Dermis microvascular lymphatic vessel endothelial cell (primary cell): ENCODE data around the gene EXOSC5. TPM values are rescaled to one million over a fixed set of nuclear protein-coding genes. Genes with fewer than 3 reads are reported as not detected.
A peak's percentile ranks its signal among the peaks of the same experiment; 100 is the strongest.
"Not testable (repeated sequence)": the region's sequence is repeated elsewhere in the genome, so short reads cannot be mapped to it uniquely, and the experiment has no call there.

Experiments used
- DNase-seq, 2 donors: peaks; one replicate each; pipeline versions ENCODE4 v3.0.0 to v3.0.0-alpha.2; 2010; ENCODE audit warnings: low read depth in 2 of 2
- total RNA-seq: library from RNA; depleted of rRNA; stranded (reverse); fragments of >200 nt; gene quantifications from 2 replicates; pipeline ENCODE4 v1.2.1, GENCODE V29; 2014

EXOSC5 gene
- total RNA-seq = 13.8 and 15.7 TPM in 2 replicates

- peak; percentile 100 for DNase-seq
Observed at GRCh38 chr19:41397086-41398049, at the start of gene EXOSC5, which contains the start of gene BCKDHA. Gene EXOSC5, minus strand, starts transcription at chr19:41397359. Its CDS starts 31 bp downstream, at chr19:41397328. Gene BCKDHA, plus strand, starts transcription at chr19:41397818. Its CDS starts 10 bp downstream, at chr19:41397828.

- DNase-seq = no peak
Observed at GRCh38 chr19:41445575-41445974, 48.4 kb upstream of the EXOSC5 start.

GRCh38 chr19:41443813-41444455 lies 46.8 kb upstream of the EXOSC5 start:
- no peak for DNase-seq

GRCh38 chr19:41442473-41443355 lies 45.6 kb upstream of the EXOSC5 start, which contains the start of gene ERICH4:
Gene ERICH4, plus strand, starts transcription at chr19:41443156. Its CDS starts 14 bp downstream, at chr19:41443170.
- no peak for DNase-seq

DNA sequence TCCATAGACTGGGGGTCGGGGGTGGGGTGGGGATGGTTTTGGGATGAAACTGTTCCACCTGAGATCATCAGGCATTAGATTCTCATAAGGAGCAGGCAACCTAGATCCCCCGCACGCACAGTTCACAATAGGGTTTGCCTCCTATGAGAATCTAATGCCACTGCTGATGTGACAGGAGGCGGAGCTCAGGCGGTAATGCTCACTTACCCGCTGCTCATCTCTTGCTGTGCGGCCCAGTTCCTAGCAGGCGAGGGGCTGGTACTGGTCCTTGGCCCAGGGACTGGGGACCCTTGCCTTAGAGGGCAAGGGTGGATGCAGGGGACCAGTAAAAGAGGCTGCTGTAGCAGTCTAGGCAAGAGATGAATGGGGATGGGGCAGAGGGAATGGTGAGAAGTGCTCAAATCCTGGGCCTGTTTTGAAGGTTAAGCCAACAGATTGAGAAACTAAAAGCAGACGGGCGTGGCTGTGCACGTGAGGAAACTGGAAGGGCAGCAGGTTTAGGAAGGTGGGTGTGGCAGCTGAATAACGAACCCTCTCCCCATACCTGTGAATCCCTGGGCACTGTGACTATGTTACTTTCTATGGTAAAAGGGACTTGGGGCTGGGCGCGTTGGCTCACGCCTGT lies 44.3 kb upstream of the EXOSC5 start:
- no peak for DNase-seq

- peak; percentile 93 to 98 for DNase-seq
Observed at GRCh38 chr19:41439441-41440222, 42.5 kb upstream of the EXOSC5 start, which contains the start of gene DMAC2. Gene DMAC2, minus strand, starts transcription at chr19:41439912. Its CDS starts 13 bp downstream, at chr19:41439899.

- DNase-seq = no peak
Observed at GRCh38 chr19:41437944-41438574, 40.9 kb upstream of the EXOSC5 start.

GRCh38 chr19:41436674-41436951 lies 39.5 kb upstream of the EXOSC5 start:
- no peak for DNase-seq

DNA sequence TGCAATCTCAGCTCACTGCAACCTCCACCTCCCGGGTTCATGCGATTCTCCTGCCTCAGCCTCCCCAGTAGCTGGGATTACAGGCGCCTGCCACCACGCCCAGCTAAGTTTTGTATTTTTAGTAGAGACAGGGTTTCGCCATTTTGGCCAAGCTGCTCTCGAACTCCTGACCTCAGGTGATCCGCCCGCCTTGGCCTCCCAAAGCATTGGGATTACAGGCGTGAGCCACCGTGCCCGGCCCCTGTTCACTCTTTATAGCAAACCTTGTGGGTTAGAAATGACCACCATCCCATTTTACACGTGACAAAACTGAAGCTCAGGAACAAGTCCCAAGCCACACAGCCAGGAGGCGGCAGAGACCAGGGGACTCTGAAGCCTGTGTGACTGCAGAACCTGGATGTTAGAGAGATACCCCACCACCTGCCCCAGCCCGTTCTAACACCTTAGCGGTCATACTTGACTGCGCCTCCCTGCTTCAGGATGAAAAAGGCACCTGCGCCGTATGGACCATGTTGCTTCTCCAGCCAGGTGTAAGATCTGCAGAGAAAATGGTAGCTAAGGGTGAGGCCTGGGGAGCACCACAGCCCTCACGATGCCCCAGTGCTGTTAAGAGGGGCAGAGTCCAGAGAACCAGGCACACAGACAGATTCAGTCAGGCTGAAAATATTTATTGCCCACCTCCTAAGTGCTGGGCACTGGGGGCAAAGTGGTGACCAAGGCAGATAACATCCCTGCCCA lies 38.9 kb upstream of the EXOSC5 start:
- no peak for DNase-seq

GRCh38 chr19:41435376-41435775 lies 38.2 kb upstream of the EXOSC5 start:
- DNase-seq = not testable (repeated sequence)

- DNase-seq = no peak
Observed at GRCh38 chr19:41434450-41434849, 37.3 kb upstream of the EXOSC5 start.

GRCh38 chr19:41433171-41433570 lies 36.0 kb upstream of the EXOSC5 start:
- DNase-seq = no peak

- DNase-seq = peak in 1 of 2 donors; percentile 67
Observed at GRCh38 chr19:41431426-41432386, 34.5 kb upstream of the EXOSC5 start.

- DNase-seq = no peak
Observed at GRCh38 chr19:41430922-41431321, 33.8 kb upstream of the EXOSC5 start.

DNA sequence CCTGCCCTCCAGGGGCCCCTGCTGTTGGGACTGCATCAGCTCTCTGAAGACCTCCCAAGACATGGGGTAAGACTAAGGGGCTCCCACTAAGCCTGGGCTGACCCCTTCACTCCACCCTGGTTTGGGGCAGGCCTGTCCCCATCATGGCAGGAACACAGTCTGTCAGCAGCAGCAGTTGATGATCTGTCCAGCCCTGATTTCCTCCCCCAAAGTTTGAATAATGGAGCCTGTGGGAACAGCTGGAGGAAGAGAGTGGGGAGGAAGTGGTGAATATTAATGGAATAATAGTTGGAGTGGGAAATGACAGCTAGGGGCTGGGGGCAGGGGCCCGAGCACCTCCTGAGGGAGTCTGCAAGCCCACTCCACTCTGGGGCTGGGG lies 31.3 kb upstream of the EXOSC5 start:
- peak in 1 of 2 donors; percentile 20 for DNase-seq

GRCh38 chr19:41427647-41428480 lies 30.7 kb upstream of the EXOSC5 start:
- peak in 1 of 2 donors; percentile 31 for DNase-seq
